GM12891 (cell line): Measurements from ENCODE around the gene NCKAP1.
"Not testable (repeated sequence)": the region's sequence is repeated elsewhere in the genome, so short reads cannot be mapped to it uniquely, and the experiment has no call there.

ENCODE experiments used
- DNase-seq: peaks from one replicate; pipeline ENCODE4 v3.0.0; 2011; ENCODE audit warnings: low spot score; ENCODE audit not compliant: insufficient read length
- FAIRE-seq: peaks from 2 replicates; lab custom pipeline; 2011; peaks lifted over from hg19 to GRCh38; lab: Jason Lieb, UNC
- PAX5 ChIP-seq: IDR thresholded peaks from 2 replicates; pipeline ENCODE4 v1.6.1; 2011; ENCODE audit warnings: low read length, moderate library complexity, mild to moderate bottlenecking; ENCODE audit not compliant: insufficient read depth, severe bottlenecking
- POLR2A ChIP-seq: IDR thresholded peaks from 2 replicates; pipeline ENCODE4 v1.6.1; 2011; ENCODE audit warnings: low read depth, low read length, control low read depth
- POLR2AphosphoS5 ChIP-seq: IDR thresholded peaks from 2 replicates; pipeline ENCODE4 v1.6.1; 2011; ENCODE audit warnings: low read depth, low read length, control low read depth
- POU2F2 ChIP-seq: IDR thresholded peaks from 2 replicates; pipeline ENCODE4 v1.6.1; 2011; ENCODE audit warnings: low read depth, mild to moderate bottlenecking, control low read depth, low read length, moderate library complexity
- SPI1 ChIP-seq: IDR thresholded peaks from 2 replicates; pipeline ENCODE4 v1.6.1; 2011; ENCODE audit warnings: low read depth, low read length, control low read depth
- TAF1 ChIP-seq: IDR thresholded peaks from 2 replicates; pipeline ENCODE4 v1.6.1; 2011; ENCODE audit warnings: low read depth, low read length, control low read depth

NCKAP1 gene

GRCh38 chr2:183010112-183010511 lies 28.1 kb downstream of the NCKAP1 start:
- FAIRE-seq, result no peak
- no peak for DNase-seq
- no peak for TF ChIP-seq SPI1
- TF ChIP-seq POLR2AphosphoS5, result no peak
- no peak for TF ChIP-seq TAF1
- no peak for TF ChIP-seq PAX5
- no peak for TF ChIP-seq POU2F2
- TF ChIP-seq POLR2A, result no peak

GRCh38 chr2:183009249-183009899 lies 28.9 kb downstream of the NCKAP1 start:
- no peak for DNase-seq
- FAIRE-seq, result no peak
- TF ChIP-seq POLR2AphosphoS5 (no peak), TAF1 (no peak), SPI1 (no peak), PAX5 (no peak), POU2F2 (no peak), POLR2A (no peak)

DNA sequence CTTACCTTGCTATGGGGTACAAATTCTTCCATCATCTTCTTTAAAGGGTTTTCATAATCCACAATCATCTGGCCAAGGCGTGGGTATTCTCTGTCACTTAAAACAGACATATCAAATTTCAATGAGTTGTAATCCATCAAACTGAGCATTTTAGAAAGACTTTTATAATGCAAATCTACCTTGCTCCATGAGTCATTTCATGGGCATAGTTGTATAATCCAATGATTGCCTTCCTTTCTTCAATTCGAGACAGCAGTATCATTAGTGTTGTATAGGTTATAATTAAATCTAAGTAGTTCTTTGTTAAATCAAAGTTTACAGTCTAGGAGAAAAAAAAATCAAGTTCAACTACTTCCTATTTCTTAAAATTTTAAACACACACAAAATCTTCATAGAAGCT lies 36.3 kb downstream of the NCKAP1 start:
- DNase-seq, result no peak
- no peak for FAIRE-seq
- TF ChIP-seq POU2F2, result no peak
- TF ChIP-seq PAX5, result no peak
- no peak for TF ChIP-seq SPI1
- TF ChIP-seq POLR2A, result no peak
- TF ChIP-seq POLR2AphosphoS5, result no peak
- TF ChIP-seq TAF1, result no peak

GRCh38 chr2:183000846-183001245 lies 37.4 kb downstream of the NCKAP1 start:
- no peak for DNase-seq
- TF ChIP-seq POLR2AphosphoS5 (no peak), TAF1 (no peak), SPI1 (no peak), PAX5 (no peak), POU2F2 (no peak), POLR2A (no peak)
- FAIRE-seq, result no peak

DNA sequence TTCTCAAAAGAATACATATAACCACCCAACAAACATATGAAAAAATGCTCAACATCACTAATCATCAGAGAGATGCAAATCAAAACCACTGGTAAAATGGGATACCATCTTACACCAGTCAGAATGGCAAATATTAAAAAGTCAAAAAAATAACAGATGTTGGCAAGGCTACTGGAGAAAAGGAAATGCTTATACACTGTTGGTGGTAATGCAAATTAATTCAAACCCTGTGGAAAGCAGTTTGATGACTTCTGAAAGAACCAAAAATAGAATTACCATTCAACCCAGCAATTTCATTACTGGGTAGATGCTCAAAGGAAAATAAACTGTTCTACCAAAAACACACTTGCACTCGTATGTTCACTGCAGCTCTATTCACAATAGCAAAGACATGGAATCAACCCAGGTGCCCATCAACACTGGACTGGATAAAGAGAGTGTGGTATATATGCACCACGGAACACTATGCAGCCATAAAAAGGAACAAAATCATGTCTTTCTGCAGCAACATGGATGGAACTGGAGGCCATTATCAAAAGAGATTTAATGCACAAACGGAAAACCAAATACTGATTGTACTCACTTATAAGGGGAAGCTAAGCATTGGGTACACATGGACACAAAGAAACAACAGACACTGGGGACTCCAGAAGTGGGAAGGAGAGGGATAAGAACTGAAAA lies 38.8 kb downstream of the NCKAP1 start:
- DNase-seq (no peak), FAIRE-seq (no peak)
- TF ChIP-seq PAX5 (no peak), SPI1 (no peak), POLR2A (no peak), POLR2AphosphoS5 (no peak), TAF1 (no peak), POU2F2 (no peak)

DNA sequence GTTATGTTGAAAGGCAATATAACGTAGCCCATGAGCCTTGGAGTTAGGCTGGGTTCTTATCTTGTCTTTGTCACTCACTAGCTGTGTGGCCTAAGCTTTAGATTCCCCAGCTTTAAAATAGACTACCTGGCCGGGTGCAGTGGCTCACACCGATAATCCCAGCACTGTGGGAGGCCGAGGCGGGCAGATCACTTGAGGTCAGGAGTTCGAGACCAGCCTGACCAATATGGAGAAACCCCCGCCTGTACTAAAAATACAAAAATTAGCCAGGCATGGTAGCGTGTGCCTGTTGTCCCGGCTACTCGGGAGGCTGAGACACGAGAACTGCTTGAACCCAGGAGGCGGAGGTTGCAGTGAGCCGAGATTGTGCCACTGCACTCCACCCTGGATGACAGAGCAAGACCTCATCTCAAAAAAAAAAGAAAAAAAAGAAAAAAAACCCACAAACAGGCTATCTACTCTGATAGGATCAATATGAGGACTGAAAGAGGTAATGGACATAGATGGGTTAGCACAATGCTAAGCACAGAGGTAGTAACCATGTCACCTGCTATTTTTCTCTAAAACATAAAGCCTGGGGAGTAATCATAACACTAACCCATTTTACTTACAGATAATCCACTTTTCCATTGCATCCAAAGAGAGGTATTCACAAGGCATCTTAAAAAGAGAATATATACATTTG lies 43.9 kb downstream of the NCKAP1 start:
- FAIRE-seq (no peak), DNase-seq (no peak)
- no peak for TF ChIP-seq SPI1
- TF ChIP-seq POLR2AphosphoS5, result no peak
- no peak for TF ChIP-seq POU2F2
- no peak for TF ChIP-seq POLR2A
- TF ChIP-seq PAX5, result no peak
- no peak for TF ChIP-seq TAF1

GRCh38 chr2:182982941-182983340 lies 55.3 kb downstream of the NCKAP1 start:
- FAIRE-seq, result no peak
- no peak for TF ChIP-seq PAX5
- no peak for TF ChIP-seq TAF1
- no peak for TF ChIP-seq POU2F2
- no peak for TF ChIP-seq SPI1
- no peak for TF ChIP-seq POLR2AphosphoS5
- TF ChIP-seq POLR2A, result no peak
- no peak for DNase-seq

DNA sequence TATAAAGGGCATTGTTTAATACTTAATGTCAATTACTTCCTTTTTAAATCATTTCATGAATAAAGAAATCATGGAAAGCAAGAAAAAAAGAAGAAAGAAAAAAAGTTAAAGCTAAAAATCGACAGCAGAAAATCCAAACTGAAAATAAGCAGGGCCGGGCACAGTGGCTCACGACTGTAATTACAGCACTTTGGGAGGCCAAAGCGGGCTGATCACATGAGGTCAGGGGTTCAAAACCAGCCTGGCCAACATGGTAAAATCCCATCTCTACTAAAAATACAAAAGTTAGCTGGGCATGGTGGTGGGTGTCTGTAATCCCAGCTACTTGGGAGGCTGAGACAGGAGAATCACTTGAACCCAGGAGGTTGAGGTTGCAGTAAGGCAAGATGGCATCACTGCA lies 56.8 kb downstream of the NCKAP1 start:
- FAIRE-seq, DNase-seq: not testable (repeated sequence)

DNA sequence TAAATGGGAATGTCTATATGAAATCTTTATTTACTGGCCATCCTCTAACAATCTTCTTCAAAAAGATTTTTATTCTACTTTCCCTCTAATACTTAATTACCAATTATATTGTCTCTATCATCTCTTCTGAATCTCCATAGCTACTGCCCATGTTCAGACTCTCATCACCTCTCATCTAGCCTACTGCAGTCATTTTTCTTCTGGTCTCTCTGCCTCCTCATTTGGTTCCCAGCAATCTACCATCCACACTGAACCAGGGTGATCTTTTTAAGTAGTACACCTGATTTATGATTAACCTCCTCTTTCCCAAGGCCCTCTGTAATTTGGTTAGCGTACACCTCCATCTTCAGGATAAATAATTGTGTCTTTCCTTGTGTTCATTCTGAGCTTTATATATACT lies 57.6 kb downstream of the NCKAP1 start:
- no peak for FAIRE-seq
- TF ChIP-seq POLR2A, result no peak
- no peak for TF ChIP-seq POLR2AphosphoS5
- no peak for TF ChIP-seq PAX5
- no peak for TF ChIP-seq TAF1
- no peak for TF ChIP-seq SPI1
- TF ChIP-seq POU2F2, result no peak

More for the DNA sequence above, 57.6 kb downstream of the NCKAP1 start:
- no peak for DNase-seq
